OCI-LY3 (cell line): ENCODE results near the gene EMC10.

Experiments
- EZH2phosphoT487 ChIP-seq: fragments of 200-600 bp; shearing (Covaris generic); IDR thresholded peaks from 2 replicates; pipeline ENCODE4 v1.6.1; 2018; ENCODE audit warnings: antibody characterized with exemption, mixed run types, low read depth
- TF ChIP-seq, protein P1 (sequence below): fragments of 200-600, 300-600 bp; sonication (generic); IDR thresholded peaks from 2 replicates; pipeline ENCODE4 v1.5.1; 2014; ENCODE audit warnings: antibody characterized with exemption, low read length, low read depth

DNA sequence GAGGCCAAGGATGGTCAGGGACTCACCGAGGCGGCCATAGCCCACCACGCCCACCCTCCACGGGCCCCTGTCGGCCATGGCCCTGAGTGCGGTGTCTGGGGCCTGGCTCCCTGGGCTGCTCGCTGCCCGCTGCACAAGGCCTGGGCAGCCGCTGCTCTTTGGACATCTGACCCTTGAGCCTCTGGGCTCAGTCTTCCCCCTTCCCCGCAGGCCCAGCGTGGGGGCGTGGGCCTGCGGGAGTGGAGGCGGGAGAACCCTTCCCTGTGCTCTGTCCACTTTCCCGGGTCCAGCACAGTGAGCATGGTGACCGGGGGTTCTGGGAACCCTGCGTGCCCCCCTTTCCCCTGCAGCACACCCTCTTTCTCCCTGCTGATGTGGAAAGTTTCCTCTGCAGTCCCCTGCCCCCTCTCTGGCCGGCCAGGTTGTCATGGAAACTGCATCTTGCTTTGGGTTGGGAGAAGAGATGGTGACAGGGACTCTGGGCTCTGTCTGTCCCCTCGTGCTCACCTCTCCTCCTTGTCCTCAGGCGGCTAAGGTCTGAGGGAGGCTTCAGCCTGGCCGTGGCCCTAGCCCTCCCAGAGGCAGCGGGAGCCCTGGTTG, 37.5 kb downstream of the EMC10 start, which contains the start of gene ASPDH:
- TF ChIP-seq EZH2phosphoT487 = no peak
- TF ChIP-seq, protein P1, sequence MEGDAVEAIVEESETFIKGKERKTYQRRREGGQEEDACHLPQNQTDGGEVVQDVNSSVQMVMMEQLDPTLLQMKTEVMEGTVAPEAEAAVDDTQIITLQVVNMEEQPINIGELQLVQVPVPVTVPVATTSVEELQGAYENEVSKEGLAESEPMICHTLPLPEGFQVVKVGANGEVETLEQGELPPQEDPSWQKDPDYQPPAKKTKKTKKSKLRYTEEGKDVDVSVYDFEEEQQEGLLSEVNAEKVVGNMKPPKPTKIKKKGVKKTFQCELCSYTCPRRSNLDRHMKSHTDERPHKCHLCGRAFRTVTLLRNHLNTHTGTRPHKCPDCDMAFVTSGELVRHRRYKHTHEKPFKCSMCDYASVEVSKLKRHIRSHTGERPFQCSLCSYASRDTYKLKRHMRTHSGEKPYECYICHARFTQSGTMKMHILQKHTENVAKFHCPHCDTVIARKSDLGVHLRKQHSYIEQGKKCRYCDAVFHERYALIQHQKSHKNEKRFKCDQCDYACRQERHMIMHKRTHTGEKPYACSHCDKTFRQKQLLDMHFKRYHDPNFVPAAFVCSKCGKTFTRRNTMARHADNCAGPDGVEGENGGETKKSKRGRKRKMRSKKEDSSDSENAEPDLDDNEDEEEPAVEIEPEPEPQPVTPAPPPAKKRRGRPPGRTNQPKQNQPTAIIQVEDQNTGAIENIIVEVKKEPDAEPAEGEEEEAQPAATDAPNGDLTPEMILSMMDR = no peak
